OCI-LY7 (cell line): ENCODE results near the gene TP53AIP1. TPM values are rescaled to one million over a fixed set of nuclear protein-coding genes. Genes with fewer than 3 reads are reported as not detected.

Experiments
- BruUV-seq: library from RNA; stranded (reverse); fragments of 400-500 nt; replicated peaks from 2 replicates; lab custom pipeline; 2021; lab: Mats Ljungman, UMichigan
- CTCF ChIA-PET: fragments of 300-600 bp; sonication (Branson Sonifier 250); formaldehyde crosslinking; loops from one replicate; lab custom pipeline; 2022; ENCODE audit warnings: antibody characterized with exemption; ENCODE audit not compliant: unreplicated experiment; lab: Charles Lee
- POLR2A ChIA-PET: fragments of 300-600 bp; sonication (Branson Sonifier 250); formaldehyde crosslinking; loops from one replicate; lab custom pipeline; 2022; ENCODE audit warnings: antibody characterized with exemption; lab: Charles Lee
- DNase-seq: peaks from one replicate; pipeline ENCODE4 v3.0.0-alpha.2; 2015; ENCODE audit warnings: low spot score
- H2AFZ ChIP-seq: fragments of 200-600 bp; sonication (generic), shearing (Covaris generic); 2 replicates; pipeline ENCODE4 v1.6.1; 2014; ENCODE audit warnings: mild to moderate bottlenecking, antibody characterized with exemption, low read length, moderate library complexity
- H3K27ac ChIP-seq: fragments of 200-600 bp; sonication (generic); 2 replicates; pipeline ENCODE4 v1.5.1; 2014; ENCODE audit warnings: mixed run types, low read depth, mild to moderate bottlenecking, moderate library complexity, low read length, inconsistent platforms; ENCODE audit not compliant: poor library complexity, severe bottlenecking
- H3K36me3 ChIP-seq: fragments of 200-600 bp; sonication (generic); 2 replicates; pipeline ENCODE4 v1.6.1; 2014; ENCODE audit warnings: mild to moderate bottlenecking, antibody characterized with exemption, low read length, moderate library complexity, mixed read lengths; ENCODE audit not compliant: insufficient read depth
- H3K4me1 ChIP-seq: fragments of 200-600 bp; sonication (generic); 2 replicates; pipeline ENCODE4 v1.5.1; 2014; ENCODE audit warnings: mild to moderate bottlenecking, low read length; ENCODE audit not compliant: insufficient read depth, poor library complexity, severe bottlenecking
- H3K4me2 ChIP-seq: fragments of 200-600 bp; sonication (generic); 2 replicates; pipeline ENCODE4 v1.6.1; 2014; ENCODE audit warnings: mild to moderate bottlenecking, low read length
- H3K4me3 ChIP-seq: fragments of 200-600 bp; sonication (generic); 2 replicates; pipeline ENCODE4 v1.5.1; 2014; ENCODE audit warnings: mild to moderate bottlenecking, low read depth, low read length; ENCODE audit not compliant: poor library complexity, severe bottlenecking
- H3K79me2 ChIP-seq: fragments of 200-600 bp; sonication (generic); 2 replicates; pipeline ENCODE4 v1.6.1; 2016; ENCODE audit warnings: low read depth, mild to moderate bottlenecking, low read length, moderate library complexity, mixed read lengths; ENCODE audit not compliant: insufficient read depth
- H3K9me2 ChIP-seq: fragments of 200-600 bp; sonication (generic); 2 replicates; pipeline ENCODE4 v1.6.1; 2016; ENCODE audit warnings: mild to moderate bottlenecking, low read length, mixed read lengths; ENCODE audit not compliant: insufficient read depth
- H3K9me3 ChIP-seq: fragments of 200-600 bp; sonication (generic); 2 replicates; pipeline ENCODE4 v1.6.1; 2014; ENCODE audit warnings: mild to moderate bottlenecking, mixed run types, low read length, mixed read lengths
- H4K20me1 ChIP-seq: fragments of 200-600 bp; sonication (generic); 2 replicates; pipeline ENCODE4 v1.6.1; 2014; ENCODE audit warnings: mild to moderate bottlenecking, antibody characterized with exemption, low read length, moderate library complexity, mixed read lengths; ENCODE audit not compliant: insufficient read depth
- EZH2phosphoT487 ChIP-seq: fragments of 200-600 bp; sonication (generic); IDR thresholded peaks from 2 replicates; pipeline ENCODE4 v1.6.1; 2018; ENCODE audit warnings: low read depth, borderline replicate concordance, mild to moderate bottlenecking, mixed run types, antibody characterized with exemption, low read length, moderate library complexity, mixed read lengths
- intact Hi-C: fragments of 100-400 bp; cut with micrococcal nuclease; formaldehyde crosslinking; loops from one replicate; pipeline ENCODE4 v1.10.0; 2022; ENCODE audit not compliant: unreplicated experiment
- total RNA-seq, 2 experiments: library from RNA; depleted of rRNA in 1 of 2; stranded (reverse); fragments of >200 nt in 1 of 2; shearing (Covaris generic) in 1 of 2; gene quantifications; 2 replicates each; pipeline ENCODE4 v1.2.3, GENCODE V29; 2014 to 2022
- TF ChIP-seq, protein P1 (sequence below): fragments of 200-600 bp; sonication (generic); conservative IDR thresholded peaks from 2 replicates; pipeline ENCODE4 v1.5.1; 2014; ENCODE audit warnings: mild to moderate bottlenecking, antibody characterized with exemption, low read length, moderate library complexity, mixed read lengths

TP53AIP1 gene
- total RNA-seq, 2 experiments from 2014 or later: not detected

DNA sequence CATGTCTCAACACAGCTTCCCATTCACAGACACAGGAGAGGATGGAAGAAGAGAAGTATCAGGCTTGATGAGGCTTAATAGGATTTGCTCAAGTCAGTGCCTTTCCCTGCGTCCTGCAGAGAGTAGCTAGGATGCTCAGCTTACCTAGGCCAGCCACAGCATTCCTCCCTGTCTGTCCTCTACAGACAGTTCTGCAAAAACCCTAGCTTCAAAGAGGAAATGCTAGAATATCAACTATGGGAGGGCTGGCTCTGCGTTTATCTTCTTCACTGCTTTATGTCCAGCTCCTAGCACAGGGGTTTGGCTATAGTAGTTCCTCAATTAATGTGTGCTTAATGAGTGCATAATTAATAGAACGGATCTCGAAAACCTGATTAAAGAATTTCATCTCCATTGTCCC is 35.1 kb downstream of the TP53AIP1 start:
- Histone ChIP-seq H3K79me2 (no peaks in the 10 kb centered on the region), H3K4me1 (no peaks in the 10 kb centered on the region), H2AFZ (no peak overlapping the region), H3K9me3 (no peaks in the 10 kb centered on the region), H3K27ac (no peak overlapping the region), H3K4me3 (no peak overlapping the region), H3K36me3 (no peaks in the 10 kb centered on the region), H3K9me2 (no peaks in the 10 kb centered on the region), H3K4me2 (no peak overlapping the region), H4K20me1 (no peaks in the 10 kb centered on the region)
- TF ChIP-seq, protein P1, sequence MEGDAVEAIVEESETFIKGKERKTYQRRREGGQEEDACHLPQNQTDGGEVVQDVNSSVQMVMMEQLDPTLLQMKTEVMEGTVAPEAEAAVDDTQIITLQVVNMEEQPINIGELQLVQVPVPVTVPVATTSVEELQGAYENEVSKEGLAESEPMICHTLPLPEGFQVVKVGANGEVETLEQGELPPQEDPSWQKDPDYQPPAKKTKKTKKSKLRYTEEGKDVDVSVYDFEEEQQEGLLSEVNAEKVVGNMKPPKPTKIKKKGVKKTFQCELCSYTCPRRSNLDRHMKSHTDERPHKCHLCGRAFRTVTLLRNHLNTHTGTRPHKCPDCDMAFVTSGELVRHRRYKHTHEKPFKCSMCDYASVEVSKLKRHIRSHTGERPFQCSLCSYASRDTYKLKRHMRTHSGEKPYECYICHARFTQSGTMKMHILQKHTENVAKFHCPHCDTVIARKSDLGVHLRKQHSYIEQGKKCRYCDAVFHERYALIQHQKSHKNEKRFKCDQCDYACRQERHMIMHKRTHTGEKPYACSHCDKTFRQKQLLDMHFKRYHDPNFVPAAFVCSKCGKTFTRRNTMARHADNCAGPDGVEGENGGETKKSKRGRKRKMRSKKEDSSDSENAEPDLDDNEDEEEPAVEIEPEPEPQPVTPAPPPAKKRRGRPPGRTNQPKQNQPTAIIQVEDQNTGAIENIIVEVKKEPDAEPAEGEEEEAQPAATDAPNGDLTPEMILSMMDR: no peak
- no peak for TF ChIP-seq EZH2phosphoT487
- BruUV-seq: no TSS peak
- ChIA-PET POLR2A (no interaction called here), CTCF (interaction anchor here (0.6 kb wide), 1 partner anchor 1612 kb away, joined by 3 read pairs; no protein-coding TSS in a partner anchor)
- DNase-seq: no peak
- intact Hi-C loops: no loop called here

DNA sequence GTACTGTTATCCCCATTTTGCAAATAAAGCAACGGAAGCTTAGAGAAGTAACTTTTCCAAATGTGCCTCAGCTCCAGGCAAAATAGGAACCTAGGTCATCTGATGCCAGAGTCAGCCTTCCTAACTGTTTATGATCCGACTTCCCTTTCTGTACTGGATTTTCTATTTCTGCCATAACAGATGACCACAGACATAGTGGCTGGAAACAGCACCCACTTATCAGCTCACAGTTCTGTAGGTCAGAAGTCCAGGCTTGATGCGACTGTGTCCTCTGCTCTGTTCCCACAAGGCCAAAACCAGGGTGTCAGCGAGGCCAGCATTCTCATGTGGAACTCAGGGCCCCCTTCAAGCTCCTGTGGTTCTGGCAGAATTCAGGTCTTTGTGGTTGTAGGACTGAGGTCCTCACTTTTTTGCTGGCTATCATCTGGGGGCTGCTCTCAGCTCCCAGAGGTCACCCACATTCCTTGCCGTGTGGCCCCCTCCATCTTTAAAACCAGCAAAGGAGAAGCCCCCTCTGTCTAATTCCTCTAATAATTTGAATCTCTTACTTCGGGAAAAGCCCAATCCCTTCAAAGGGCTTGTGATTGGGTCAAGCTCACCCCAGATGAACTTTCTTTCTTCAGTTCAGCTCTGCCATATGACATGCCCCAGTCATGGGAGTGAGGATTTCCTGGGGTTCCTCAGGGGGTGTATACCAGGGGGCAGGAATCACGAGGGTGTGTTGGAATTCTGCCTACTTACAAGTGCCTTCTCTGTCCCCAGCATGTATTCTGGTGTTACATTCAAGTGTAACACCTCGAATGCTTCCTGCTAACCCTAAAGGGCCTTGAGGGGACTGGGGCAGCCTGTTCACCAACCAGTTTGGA is 36.3 kb downstream of the TP53AIP1 start:
- no TSS peak for BruUV-seq
- CTCF ChIA-PET: no interaction called here
- no peaks in the 10 kb centered on the region for H3K9me2 ChIP-seq
- no peaks in the 10 kb centered on the region for H3K4me1 ChIP-seq
- DNase-seq: no peak
- H3K4me3 ChIP-seq: no peak overlapping the region
- H3K9me3 ChIP-seq: no peaks in the 10 kb centered on the region
- H3K79me2 ChIP-seq: no peaks in the 10 kb centered on the region
- no peak overlapping the region for H3K4me2 ChIP-seq
- intact Hi-C loops: no loop called here
- no peak overlapping the region for H3K27ac ChIP-seq
- POLR2A ChIA-PET: interaction anchor here (0.7 kb wide), 1 partner anchor 359 kb away, joined by 4 read pairs; no protein-coding TSS in a partner anchor
- no peaks in the 10 kb centered on the region for H3K36me3 ChIP-seq
- TF ChIP-seq, protein P1: no peak
- TF ChIP-seq EZH2phosphoT487: no peak
- H2AFZ ChIP-seq: no peak overlapping the region
- no peaks in the 10 kb centered on the region for H4K20me1 ChIP-seq
